ENCODE results near the gene NAA60.

GRCh38 chr16:3511286-3512180 is 68.1 kb downstream of the NAA60 start:
- TF ChIP-seq CTCF (IDR thresholded peaks at IDR 0.05), result no peak
- no peak for TF ChIP-seq EP300 (IDR thresholded peaks at IDR 0.05)
- TF ChIP-seq POLR2AphosphoS5 (IDR thresholded peaks at IDR 0.05), result no peak
